ENCODE measurements around the gene CHD2.
"Not testable (repeated sequence)": the region's sequence is repeated elsewhere in the genome, so short reads cannot be mapped to it uniquely, and the experiment has no call there.

GRCh38 chr15:93031557-93032384 is 131.6 kb downstream of the CHD2 start:
- TF ChIP-seq, protein P1, sequence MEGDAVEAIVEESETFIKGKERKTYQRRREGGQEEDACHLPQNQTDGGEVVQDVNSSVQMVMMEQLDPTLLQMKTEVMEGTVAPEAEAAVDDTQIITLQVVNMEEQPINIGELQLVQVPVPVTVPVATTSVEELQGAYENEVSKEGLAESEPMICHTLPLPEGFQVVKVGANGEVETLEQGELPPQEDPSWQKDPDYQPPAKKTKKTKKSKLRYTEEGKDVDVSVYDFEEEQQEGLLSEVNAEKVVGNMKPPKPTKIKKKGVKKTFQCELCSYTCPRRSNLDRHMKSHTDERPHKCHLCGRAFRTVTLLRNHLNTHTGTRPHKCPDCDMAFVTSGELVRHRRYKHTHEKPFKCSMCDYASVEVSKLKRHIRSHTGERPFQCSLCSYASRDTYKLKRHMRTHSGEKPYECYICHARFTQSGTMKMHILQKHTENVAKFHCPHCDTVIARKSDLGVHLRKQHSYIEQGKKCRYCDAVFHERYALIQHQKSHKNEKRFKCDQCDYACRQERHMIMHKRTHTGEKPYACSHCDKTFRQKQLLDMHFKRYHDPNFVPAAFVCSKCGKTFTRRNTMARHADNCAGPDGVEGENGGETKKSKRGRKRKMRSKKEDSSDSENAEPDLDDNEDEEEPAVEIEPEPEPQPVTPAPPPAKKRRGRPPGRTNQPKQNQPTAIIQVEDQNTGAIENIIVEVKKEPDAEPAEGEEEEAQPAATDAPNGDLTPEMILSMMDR (IDR thresholded peaks at IDR 0.05) = not testable (repeated sequence)
- TF ChIP-seq POLR2A (IDR thresholded peaks at IDR 0.05) = not testable (repeated sequence)
